ENCODE results near the gene CLEC3B. TPM values are rescaled to one million over a fixed set of nuclear protein-coding genes. Genes with fewer than 3 reads are reported as not detected.
"Not testable (repeated sequence)": the region's sequence is repeated elsewhere in the genome, so short reads cannot be mapped to it uniquely, and the experiment has no call there.

Gene CLEC3B
- total RNA-seq, 2 experiments from 2014 or later: not detected

- CTCF ChIA-PET: interaction anchor here (1.5 to 15.6 kb wide), 3 partner anchors 12 to 502 kb away, joined by 3 to 390 read pairs (median 66); no protein-coding TSS in a partner anchor
- H3K4me1 Mint-ChIP-seq (ENCODE audit: low read depth): peaks cover 15% of the 10 kb centered on the region
- no peaks in the 10 kb centered on the region for H3K9me3 Mint-ChIP-seq
- no peaks in the 10 kb centered on the region for H3K36me3 Mint-ChIP-seq (ENCODE audit: low read depth)
- ATAC-seq (no peak), DNase-seq (no peak)
- POLR2A ChIA-PET: no interaction called here
- H3K27ac Mint-ChIP-seq: no peak overlapping the region
- no peak overlapping the region for H3K4me3 Mint-ChIP-seq
- H3K27me3 Mint-ChIP-seq: peaks cover 7% of the 10 kb centered on the region
- TF ChIP-seq CTCF (IDR thresholded peaks at IDR 0.05): no peak
- intact Hi-C loops (cut with micrococcal nuclease): loop anchor here (5.0 kb wide), 1 partner anchor 453 kb away; no protein-coding TSS in a partner anchor
Measured at GRCh38 chr3:45043728-45044299, 17.7 kb downstream of the CLEC3B start.

- ChIA-PET POLR2A (no interaction called here), CTCF (interaction anchor here (1.0 to 15.6 kb wide), 2 partner anchors 11 to 160 kb away, joined by 3 to 390 read pairs; no protein-coding TSS in a partner anchor)
- H3K9me3 Mint-ChIP-seq: no peaks in the 10 kb centered on the region
- intact Hi-C loops (cut with micrococcal nuclease): no loop called here
- no peak for ATAC-seq
- no peaks in the 10 kb centered on the region for H3K36me3 Mint-ChIP-seq (ENCODE audit: low read depth)
- DNase-seq: no peak
- no peaks in the 10 kb centered on the region for H3K4me1 Mint-ChIP-seq (ENCODE audit: low read depth)
- H3K27ac Mint-ChIP-seq: no peak overlapping the region
- no peak overlapping the region for H3K4me3 Mint-ChIP-seq
- H3K27me3 Mint-ChIP-seq: peaks cover 14% of the 10 kb centered on the region
- TF ChIP-seq CTCF (IDR thresholded peaks at IDR 0.05): no peak
Measured at GRCh38 chr3:45048244-45048643, 22.1 kb downstream of the CLEC3B start.

- Mint-ChIP-seq H3K4me3 (no peak overlapping the region), H3K27me3 (peaks cover 17% of the 10 kb centered on the region), H3K36me3 (ENCODE audit: low read depth) (no peaks in the 10 kb centered on the region), H3K4me1 (ENCODE audit: low read depth) (peaks cover 6% of the 10 kb centered on the region), H3K9me3 (no peaks in the 10 kb centered on the region), H3K27ac (no peak overlapping the region)
- ChIA-PET POLR2A (no interaction called here), CTCF (interaction anchor here (0.9 to 1.8 kb wide), 4 partner anchors 9 to 160 kb away, joined by 3 to 11 read pairs (median 4); no protein-coding TSS in a partner anchor)
- DNase-seq (no peak), ATAC-seq (no peak)
- no peak for TF ChIP-seq CTCF (IDR thresholded peaks at IDR 0.05)
- intact Hi-C loops (cut with micrococcal nuclease): no loop called here
Measured at GRCh38 chr3:45049807-45050206, 23.7 kb downstream of the CLEC3B start.

GRCh38 chr3:45051685-45052084 lies 25.6 kb downstream of the CLEC3B start:
- H3K36me3 Mint-ChIP-seq (ENCODE audit: low read depth): no peaks in the 10 kb centered on the region
- intact Hi-C loops (cut with micrococcal nuclease): no loop called here
- H3K4me3 Mint-ChIP-seq: no peak overlapping the region
- peaks cover 16% of the 10 kb centered on the region for H3K27me3 Mint-ChIP-seq
- ChIA-PET CTCF (interaction anchor here (1.3 kb wide), 1 partner anchor 13 kb away, joined by 4 read pairs; no protein-coding TSS in a partner anchor), POLR2A (no interaction called here)
- no peak for DNase-seq
- no peak overlapping the region for H3K27ac Mint-ChIP-seq
- peaks cover 6% of the 10 kb centered on the region for H3K4me1 Mint-ChIP-seq (ENCODE audit: low read depth)
- no peak for ATAC-seq
- TF ChIP-seq CTCF (IDR thresholded peaks at IDR 0.05): no peak
- no peaks in the 10 kb centered on the region for H3K9me3 Mint-ChIP-seq

GRCh38 chr3:45053805-45054195 lies 27.7 kb downstream of the CLEC3B start:
- Mint-ChIP-seq H3K4me1 (ENCODE audit: low read depth) (peaks cover 14% of the 10 kb centered on the region), H3K27me3 (peaks cover 18% of the 10 kb centered on the region)
- H3K4me3 Mint-ChIP-seq; DNase-seq; H3K9me3 Mint-ChIP-seq; H3K36me3 Mint-ChIP-seq (ENCODE audit: low read depth); ATAC-seq; intact Hi-C loops (cut with micrococcal nuclease); POLR2A ChIA-PET; H3K27ac Mint-ChIP-seq: not testable (repeated sequence)
- CTCF ChIA-PET: interaction anchor here (3.5 to 6.4 kb wide), 2 partner anchors 10 to 15 kb away, joined by 17 to 66 read pairs; no protein-coding TSS in a partner anchor

Measured in activated CD8-positive, alpha-beta T cell treated with anti-CD3 and anti-CD28 coated beads for 36 hours (primary cell).